Stimulated activated CD4-positive, alpha-beta T cell treated with anti-CD3 and anti-CD28 coated beads, Interleukin-2, amount 100 ng/mL, for 48 hours (primary cell): ENCODE results near the gene MAP4K4.
"Not testable (repeated sequence)": the region's sequence is repeated elsewhere in the genome, so short reads cannot be mapped to it uniquely, and the experiment has no call there.

Source experiments
- DNase-seq, 2 donors: peaks; one replicate each; pipeline ENCODE4 v3.0.0-alpha.2; 2020

Gene MAP4K4

GRCh38 chr2:101771227-101771902 lies 73.9 kb downstream of the MAP4K4 start:
- no peak for DNase-seq

- DNase-seq: no peak
These were observed 74.4 kb downstream of the MAP4K4 start for GRCh38 chr2:101771910-101772321.

GRCh38 chr2:101773137-101773536 lies 75.6 kb downstream of the MAP4K4 start:
- DNase-seq: no peak

GRCh38 chr2:101773961-101774360 lies 76.5 kb downstream of the MAP4K4 start:
- DNase-seq: not testable (repeated sequence)

GRCh38 chr2:101775092-101775491 lies 77.6 kb downstream of the MAP4K4 start:
- DNase-seq: no peak

- no peak for DNase-seq
These were observed 78.1 kb downstream of the MAP4K4 start for GRCh38 chr2:101775636-101776035.

GRCh38 chr2:101776172-101777043 lies 78.9 kb downstream of the MAP4K4 start:
- DNase-seq: no peak

- no peak for DNase-seq
These were observed 79.8 kb downstream of the MAP4K4 start for GRCh38 chr2:101777337-101777736.

- DNase-seq: no peak
These were observed 80.6 kb downstream of the MAP4K4 start for GRCh38 chr2:101778102-101778501.

- no peak for DNase-seq
These were observed 81.7 kb downstream of the MAP4K4 start for GRCh38 chr2:101779190-101779589.

GRCh38 chr2:101779656-101780055 lies 82.1 kb downstream of the MAP4K4 start:
- DNase-seq: no peak

- DNase-seq: no peak
These were observed 83.8 kb downstream of the MAP4K4 start for GRCh38 chr2:101781326-101781725.

GRCh38 chr2:101781791-101782426 lies 84.4 kb downstream of the MAP4K4 start:
- no peak for DNase-seq

GRCh38 chr2:101782427-101782792 lies 84.9 kb downstream of the MAP4K4 start:
- DNase-seq: no peak

GRCh38 chr2:101787097-101787496 lies 89.6 kb downstream of the MAP4K4 start:
- DNase-seq: no peak

GRCh38 chr2:101788565-101788964 lies 91.1 kb downstream of the MAP4K4 start:
- no peak for DNase-seq

- DNase-seq: no peak
These were observed 91.8 kb downstream of the MAP4K4 start for GRCh38 chr2:101788995-101789970.

- DNase-seq: no peak
These were observed 92.9 kb downstream of the MAP4K4 start for GRCh38 chr2:101790416-101790815.

- DNase-seq: no peak
These were observed 93.3 kb downstream of the MAP4K4 start for GRCh38 chr2:101790857-101791256.

- no peak for DNase-seq
These were observed 94.7 kb downstream of the MAP4K4 start for GRCh38 chr2:101792208-101792607.

GRCh38 chr2:101793277-101793969 lies 95.9 kb downstream of the MAP4K4 start:
- DNase-seq: no peak

GRCh38 chr2:101794141-101794540 lies 96.6 kb downstream of the MAP4K4 start:
- no peak for DNase-seq
